Activated CD4-positive, alpha-beta T cell treated with anti-CD3 and anti-CD28 coated beads, Interleukin-2, amount 50 U/mL, for 24 hours (primary cell): Measurements from ENCODE around the gene RPS6KL1.

Experiments
- DNase-seq, 2 donors: peaks; one replicate each; pipeline ENCODE4 v3.0.0-alpha.2; 2020; ENCODE audit warnings: low read depth in 1 of 2, low spot score in 1 of 2

The RPS6KL1 gene

GRCh38 chr14:74859757-74860552 lies 63.1 kb downstream of the RPS6KL1 start:
- DNase-seq: no peak

DNA sequence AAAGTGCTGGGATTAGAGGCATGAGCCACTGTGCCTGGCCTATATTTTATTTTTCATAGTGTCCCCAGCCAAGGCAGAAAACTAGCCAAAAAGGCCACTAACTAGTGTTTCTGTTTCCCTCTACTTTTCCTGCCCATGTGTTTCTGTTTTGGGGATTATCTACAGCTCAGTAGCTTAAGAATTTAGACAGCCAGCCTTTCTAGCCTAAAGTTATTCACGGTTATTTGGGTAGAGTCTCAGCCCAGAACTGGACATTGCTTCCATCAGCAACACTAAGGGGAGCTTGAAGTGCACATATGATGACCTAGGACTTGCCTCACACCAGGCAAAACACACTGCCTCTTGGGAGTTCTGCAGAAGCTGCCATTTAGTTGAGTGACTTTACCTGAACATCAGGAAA lies 65.0 kb downstream of the RPS6KL1 start:
- no peak for DNase-seq

DNA sequence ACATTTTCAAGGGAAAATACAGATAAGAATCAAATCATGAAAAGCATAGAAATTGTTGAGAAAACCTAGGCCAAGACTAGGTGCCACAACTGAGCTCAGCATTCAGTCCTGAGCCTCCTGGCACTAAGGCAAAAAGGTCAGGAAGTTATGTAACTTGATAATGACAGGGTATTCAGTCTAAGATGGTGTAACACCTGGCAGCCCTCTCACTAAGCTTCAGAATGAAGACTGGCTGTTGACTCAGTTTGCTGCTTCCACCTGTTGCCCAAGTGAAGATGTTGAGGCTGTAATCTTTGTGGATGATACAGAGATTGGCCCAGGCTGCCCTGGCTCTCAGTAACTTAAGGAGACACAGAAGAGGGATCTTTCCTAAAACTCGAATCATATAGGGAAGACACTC lies 66.7 kb downstream of the RPS6KL1 start:
- DNase-seq: no peak

DNA sequence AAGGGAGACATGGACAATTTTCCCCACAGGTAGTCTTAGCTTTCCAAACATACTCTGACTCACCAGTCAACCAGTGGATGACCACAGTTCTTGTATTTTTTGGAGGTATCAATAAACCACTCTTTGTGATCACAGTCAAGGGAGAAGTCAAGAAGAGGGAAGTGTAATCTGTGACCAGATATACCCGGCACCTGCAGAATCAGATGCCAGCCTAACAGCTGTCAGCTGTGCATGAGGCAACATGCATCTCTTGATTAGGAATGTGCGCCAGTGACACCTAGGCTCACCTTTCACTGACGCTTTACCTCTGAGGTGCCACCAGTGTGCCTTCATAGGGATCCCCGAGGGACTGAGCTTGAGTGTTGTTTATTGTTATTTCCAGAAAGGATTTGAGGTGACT lies 67.1 kb downstream of the RPS6KL1 start:
- no peak for DNase-seq

DNA sequence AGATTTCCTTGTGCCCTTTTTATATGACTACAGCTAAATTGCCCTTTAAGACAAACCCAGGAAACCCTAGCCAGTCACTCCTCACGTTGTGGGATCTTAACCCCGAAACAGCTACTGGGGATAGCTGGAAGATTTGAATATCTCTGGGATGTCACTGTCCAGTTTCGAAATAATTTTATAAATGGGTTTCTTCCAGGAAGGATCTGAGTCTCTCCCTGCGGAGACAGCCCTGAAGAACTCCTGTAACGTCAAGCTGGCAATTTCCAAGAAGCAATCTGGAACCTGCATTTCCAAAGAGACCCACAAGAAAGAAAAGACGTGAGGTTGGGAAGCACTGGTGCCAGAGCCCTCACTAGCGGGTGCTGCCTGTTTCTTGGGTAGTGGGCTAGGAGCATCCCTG lies 68.0 kb downstream of the RPS6KL1 start:
- no peak for DNase-seq
